OCI-LY1 (cell line): ENCODE data around the gene EDEM2.

Source experiments
- EZH2 ChIP-seq: fragments of 200-600 bp; sonication (generic), shearing (Covaris generic); IDR thresholded peaks from 2 replicates; pipeline ENCODE4 v1.8.0; 2017; ENCODE audit warnings: borderline replicate concordance, mixed run types, mild to moderate bottlenecking, antibody characterized with exemption, low read length, moderate library complexity, mixed read lengths
- TF ChIP-seq, protein P1 (sequence below): fragments of 200-600 bp; sonication (generic), shearing (Covaris generic); IDR thresholded peaks from 2 replicates; pipeline ENCODE4 v1.5.1; 2017; ENCODE audit warnings: mild to moderate bottlenecking, antibody characterized with exemption, low read length, moderate library complexity, mixed read lengths

DNA sequence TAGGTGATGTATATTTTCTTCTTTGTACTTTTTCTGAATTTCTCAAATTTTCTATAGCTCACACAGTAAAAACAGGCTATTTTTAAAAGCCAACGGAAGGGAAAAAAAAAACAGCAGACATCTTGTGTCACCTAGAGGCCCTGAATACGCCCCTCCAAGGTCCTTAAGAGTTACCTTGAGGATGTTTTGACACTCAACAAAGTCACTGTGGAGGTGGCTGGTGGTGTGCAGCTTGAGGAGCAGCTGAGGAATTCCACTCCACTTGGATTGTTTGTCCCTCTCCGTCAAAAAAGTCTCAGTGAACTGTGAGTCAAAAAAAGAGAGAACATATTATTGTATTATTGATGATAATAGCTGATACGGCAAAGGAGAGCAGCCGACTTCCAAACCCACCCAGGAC, 69.3 kb downstream of the EDEM2 start:
- TF ChIP-seq, protein P1, sequence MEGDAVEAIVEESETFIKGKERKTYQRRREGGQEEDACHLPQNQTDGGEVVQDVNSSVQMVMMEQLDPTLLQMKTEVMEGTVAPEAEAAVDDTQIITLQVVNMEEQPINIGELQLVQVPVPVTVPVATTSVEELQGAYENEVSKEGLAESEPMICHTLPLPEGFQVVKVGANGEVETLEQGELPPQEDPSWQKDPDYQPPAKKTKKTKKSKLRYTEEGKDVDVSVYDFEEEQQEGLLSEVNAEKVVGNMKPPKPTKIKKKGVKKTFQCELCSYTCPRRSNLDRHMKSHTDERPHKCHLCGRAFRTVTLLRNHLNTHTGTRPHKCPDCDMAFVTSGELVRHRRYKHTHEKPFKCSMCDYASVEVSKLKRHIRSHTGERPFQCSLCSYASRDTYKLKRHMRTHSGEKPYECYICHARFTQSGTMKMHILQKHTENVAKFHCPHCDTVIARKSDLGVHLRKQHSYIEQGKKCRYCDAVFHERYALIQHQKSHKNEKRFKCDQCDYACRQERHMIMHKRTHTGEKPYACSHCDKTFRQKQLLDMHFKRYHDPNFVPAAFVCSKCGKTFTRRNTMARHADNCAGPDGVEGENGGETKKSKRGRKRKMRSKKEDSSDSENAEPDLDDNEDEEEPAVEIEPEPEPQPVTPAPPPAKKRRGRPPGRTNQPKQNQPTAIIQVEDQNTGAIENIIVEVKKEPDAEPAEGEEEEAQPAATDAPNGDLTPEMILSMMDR: no peak
- no peak for TF ChIP-seq EZH2
